Fibroblast of lung (primary cell): ENCODE measurements around the gene TMEM161B.
"Not testable (repeated sequence)": the region's sequence is repeated elsewhere in the genome, so short reads cannot be mapped to it uniquely, and the experiment has no call there.

Experiments used
- CTCF ChIP-seq, 2 donors: IDR thresholded peaks in 1 of 2; conservative IDR thresholded peaks in 1 of 2; 1 replicate in 1 of 2; 2 replicates in 1 of 2; pipeline ENCODE4 v1.5.1; 2011 to 2012; ENCODE audit warnings: low read length in 2 of 2, control low read depth in 1 of 2, inconsistent platforms in 1 of 2, low read depth in 1 of 2, mild to moderate bottlenecking in 1 of 2
- EZH2 ChIP-seq: IDR thresholded peaks from 2 replicates; pipeline ENCODE4 v1.5.1; 2012; ENCODE audit warnings: low read length, control low read depth, mild to moderate bottlenecking; ENCODE audit errors: missing control alignments

DNA sequence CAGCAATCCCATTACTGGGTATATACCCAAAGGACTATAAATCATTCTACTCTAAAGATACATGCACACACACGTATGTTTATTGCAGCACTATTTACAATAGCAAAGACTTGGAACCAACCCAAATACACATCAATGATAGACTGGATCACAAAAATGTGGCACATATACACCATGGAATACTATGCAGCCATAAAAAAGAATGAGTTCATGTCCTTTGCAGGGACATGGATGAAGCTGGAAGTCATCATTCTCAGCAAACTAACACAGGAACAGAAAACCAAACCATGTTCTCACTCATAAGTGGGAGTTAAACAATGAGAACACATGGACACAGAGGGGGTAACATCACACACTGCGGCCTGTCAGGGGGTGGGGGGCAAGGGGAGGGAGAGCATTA is 4.1 kb downstream of the TMEM161B start:
- not testable (repeated sequence) for TF ChIP-seq EZH2; CTCF (conservative IDR thresholded peaks at IDR 0.05 in 1 of 2, IDR thresholded peaks at IDR 0.05 in 1 of 2; ENCODE audit: low read depth in 1 of 2, low read length in 2 of 2)
